Astrocyte (in vitro differentiated cells and primary cell): Measurements from ENCODE around the gene CACHD1.

Experiments used
- CTCF ChIP-seq: IDR thresholded peaks from 2 replicates; pipeline ENCODE4 v1.5.1; 2011; ENCODE audit warnings: low read depth, mild to moderate bottlenecking, inconsistent platforms, low read length, moderate library complexity; ENCODE audit not compliant: insufficient read depth
- EZH2 ChIP-seq: IDR thresholded peaks from 2 replicates; pipeline ENCODE4 v1.6.1; 2012; ENCODE audit warnings: mild to moderate bottlenecking, low read length, inconsistent platforms; ENCODE audit not compliant: insufficient read depth

- TF ChIP-seq CTCF (no peak), EZH2 (no peak)
Observed at GRCh38 chr1:64498325-64498724, 28.4 kb downstream of the CACHD1 start.
